ENCODE data around the gene KIF5C. TPM values are rescaled to one million over a fixed set of nuclear protein-coding genes. Genes with fewer than 3 reads are reported as not detected.
A peak's percentile ranks its signal among the peaks of the same experiment; 100 is the strongest.

KIF5C gene
- total RNA-seq, 1 experiment from 2014 or later = 24.0 TPM

GRCh38 chr2:149021761-149022160, 146.7 kb downstream of the KIF5C start:
- DNase-seq = no peak
- Histone ChIP-seq H3K36me3 (replicated peaks; ENCODE audit: control insufficient read depth, insufficient read depth, low read length) (peaks cover 9% of the 10 kb centered on the region), H3K27me3 (ENCODE audit: control insufficient read depth, insufficient read depth, low read length) (no peaks in the 10 kb centered on the region), H3K4me3 (ENCODE audit: insufficient read depth, low read depth, low read length) (no peak overlapping the region)

- H3K36me3 ChIP-seq (replicated peaks; ENCODE audit: control insufficient read depth, insufficient read depth, low read length) = peaks cover 8% of the 10 kb centered on the region
- DNase-seq = no peak
- H3K4me3 ChIP-seq (ENCODE audit: insufficient read depth, low read depth, low read length) = no peak overlapping the region
- H3K27me3 ChIP-seq (ENCODE audit: control insufficient read depth, insufficient read depth, low read length) = no peaks in the 10 kb centered on the region
These were observed 148.1 kb downstream of the KIF5C start for GRCh38 chr2:149023091-149023490.

- H3K36me3 ChIP-seq (replicated peaks; ENCODE audit: control insufficient read depth, insufficient read depth, low read length) = peaks cover 6% of the 10 kb centered on the region
- peak; percentile 52 for DNase-seq
- H3K27me3 ChIP-seq (ENCODE audit: control insufficient read depth, insufficient read depth, low read length) = no peaks in the 10 kb centered on the region
- H3K4me3 ChIP-seq (ENCODE audit: insufficient read depth, low read depth, low read length) = no peak overlapping the region
These were observed 152.7 kb downstream of the KIF5C start for GRCh38 chr2:149027590-149028250.

- Histone ChIP-seq H3K36me3 (replicated peaks; ENCODE audit: control insufficient read depth, insufficient read depth, low read length) (peaks cover 6% of the 10 kb centered on the region), H3K27me3 (ENCODE audit: control insufficient read depth, insufficient read depth, low read length) (no peaks in the 10 kb centered on the region), H3K4me3 (ENCODE audit: insufficient read depth, low read depth, low read length) (no peak overlapping the region)
- DNase-seq = no peak
These were observed 153.3 kb downstream of the KIF5C start for GRCh38 chr2:149028377-149028776.

GRCh38 chr2:149028891-149029290, 153.9 kb downstream of the KIF5C start:
- no peaks in the 10 kb centered on the region for H3K27me3 ChIP-seq (ENCODE audit: control insufficient read depth, insufficient read depth, low read length)
- no peak overlapping the region for H3K4me3 ChIP-seq (ENCODE audit: insufficient read depth, low read depth, low read length)
- no peak for DNase-seq
- H3K36me3 ChIP-seq (replicated peaks; ENCODE audit: control insufficient read depth, insufficient read depth, low read length) = peaks cover 2% of the 10 kb centered on the region; the same call in 1 of the 2 replicates

GRCh38 chr2:149029307-149029965, 154.4 kb downstream of the KIF5C start:
- H3K27me3 ChIP-seq (ENCODE audit: control insufficient read depth, insufficient read depth, low read length) = no peaks in the 10 kb centered on the region
- H3K4me3 ChIP-seq (ENCODE audit: insufficient read depth, low read depth, low read length) = no peak overlapping the region
- no peaks in the 10 kb centered on the region for H3K36me3 ChIP-seq (replicated peaks; ENCODE audit: control insufficient read depth, insufficient read depth, low read length)
- no peak for DNase-seq

- DNase-seq = no peak
- no peak overlapping the region for H3K4me3 ChIP-seq (ENCODE audit: insufficient read depth, low read depth, low read length)
- H3K27me3 ChIP-seq (ENCODE audit: control insufficient read depth, insufficient read depth, low read length) = no peaks in the 10 kb centered on the region
- H3K36me3 ChIP-seq (replicated peaks; ENCODE audit: control insufficient read depth, insufficient read depth, low read length) = no peaks in the 10 kb centered on the region
These were observed 156.4 kb downstream of the KIF5C start for GRCh38 chr2:149031396-149031795.

- no peak for DNase-seq
- no peaks in the 10 kb centered on the region for H3K36me3 ChIP-seq (replicated peaks; ENCODE audit: control insufficient read depth, insufficient read depth, low read length)
- H3K4me3 ChIP-seq (ENCODE audit: insufficient read depth, low read depth, low read length) = no peak overlapping the region
These were observed 158.7 kb downstream of the KIF5C start for GRCh38 chr2:149033716-149034115.

GRCh38 chr2:149034406-149034805, 159.4 kb downstream of the KIF5C start:
- H3K36me3 ChIP-seq (replicated peaks; ENCODE audit: control insufficient read depth, insufficient read depth, low read length) = no peaks in the 10 kb centered on the region
- peaks cover 20% of the 10 kb centered on the region for H3K27me3 ChIP-seq (ENCODE audit: control insufficient read depth, insufficient read depth, low read length)
- DNase-seq = no peak
- H3K4me3 ChIP-seq (ENCODE audit: insufficient read depth, low read depth, low read length) = no peak overlapping the region

More at GRCh38 chr2:149033716-149034115, 158.7 kb downstream of the KIF5C start:
- H3K27me3 ChIP-seq (ENCODE audit: control insufficient read depth, insufficient read depth, low read length) = peaks cover 13% of the 10 kb centered on the region

- DNase-seq = no peak
- peaks cover 26% of the 10 kb centered on the region for H3K27me3 ChIP-seq (ENCODE audit: control insufficient read depth, insufficient read depth, low read length)
- H3K36me3 ChIP-seq (replicated peaks; ENCODE audit: control insufficient read depth, insufficient read depth, low read length) = no peaks in the 10 kb centered on the region
- no peak overlapping the region for H3K4me3 ChIP-seq (ENCODE audit: insufficient read depth, low read depth, low read length)
These were observed 161.7 kb downstream of the KIF5C start for GRCh38 chr2:149036507-149037293.

GRCh38 chr2:149037851-149038250, 162.8 kb downstream of the KIF5C start:
- DNase-seq = peak; percentile 61
- H3K36me3 ChIP-seq (replicated peaks; ENCODE audit: control insufficient read depth, insufficient read depth, low read length) = no peaks in the 10 kb centered on the region
- peaks cover 26% of the 10 kb centered on the region for H3K27me3 ChIP-seq (ENCODE audit: control insufficient read depth, insufficient read depth, low read length)
- H3K4me3 ChIP-seq (ENCODE audit: insufficient read depth, low read depth, low read length) = peak overlapping the region; percentile 48; the same call in 1 of the 2 replicates

- peak; percentile 91 for DNase-seq
- Histone ChIP-seq H3K4me3 (ENCODE audit: insufficient read depth, low read depth, low read length) (peak within 1 kb of the TSS; percentile 48), H3K36me3 (replicated peaks; ENCODE audit: control insufficient read depth, insufficient read depth, low read length) (no peaks in the 10 kb centered on the region), H3K27me3 (ENCODE audit: control insufficient read depth, insufficient read depth, low read length) (peaks cover 26% of the 10 kb centered on the region)
These were observed 163.6 kb downstream of the KIF5C start, which contains the start of gene LYPD6B for GRCh38 chr2:149038442-149039212. Gene LYPD6B, plus strand, starts transcription at chr2:149038699. Its CDS starts 92,250 bp downstream, at chr2:149130949.

- peak overlapping the region; percentile 48 for H3K4me3 ChIP-seq (ENCODE audit: insufficient read depth, low read depth, low read length)
- no peaks in the 10 kb centered on the region for H3K36me3 ChIP-seq (replicated peaks; ENCODE audit: control insufficient read depth, insufficient read depth, low read length)
- no peak for DNase-seq
- H3K27me3 ChIP-seq (ENCODE audit: control insufficient read depth, insufficient read depth, low read length) = peaks cover 26% of the 10 kb centered on the region
These were observed 164.2 kb downstream of the KIF5C start for GRCh38 chr2:149039213-149039724.

GRCh38 chr2:149040451-149040850, 165.4 kb downstream of the KIF5C start:
- H3K36me3 ChIP-seq (replicated peaks; ENCODE audit: control insufficient read depth, insufficient read depth, low read length) = no peaks in the 10 kb centered on the region
- peak; percentile 76 for DNase-seq
- H3K4me3 ChIP-seq (ENCODE audit: insufficient read depth, low read depth, low read length) = no peak overlapping the region
- peaks cover 26% of the 10 kb centered on the region for H3K27me3 ChIP-seq (ENCODE audit: control insufficient read depth, insufficient read depth, low read length)

Data from H7 (cell line).